B cell (primary cell): ENCODE results near the gene LAMA1. TPM values are rescaled to one million over a fixed set of nuclear protein-coding genes. Genes with fewer than 3 reads are reported as not detected.

Experiments
- ATAC-seq: fragments of 200-7000 bp; cut with Tn5 transposase; one replicate; pipeline ENCODE4 v1.10.0; 2021; ENCODE audit warnings: low read depth, mild to moderate bottlenecking, moderate number of reproducible peaks, moderate library complexity
- CTCF ChIA-PET: fragments of 350-600 bp; sonication (Branson Sonifier 250); formaldehyde crosslinking; loops from one replicate; lab custom pipeline; 2021; ENCODE audit warnings: antibody characterized with exemption, inconsistent platforms; lab: Charles Lee
- POLR2A ChIA-PET: fragments of 350-600 bp; sonication (Branson Sonifier 250); formaldehyde crosslinking; loops from one replicate; lab custom pipeline; 2021; ENCODE audit warnings: antibody characterized with exemption; lab: Charles Lee
- DNase-seq: peaks from one replicate; pipeline ENCODE4 v3.0.0; 2013
- H2AFZ ChIP-seq: 2 replicates; pipeline ENCODE4 v1.6.1; 2012; ENCODE audit warnings: mild to moderate bottlenecking, low read depth, low read length; ENCODE audit not compliant: insufficient read depth, poor library complexity, severe bottlenecking
- H3K27ac ChIP-seq, 2 donors: 1 replicate in 1 of 2; 2 replicates in 1 of 2; pipeline ENCODE4 v1.5.1; 2012 to 2013; ENCODE audit warnings: low read length in 2 of 2, mild to moderate bottlenecking in 2 of 2, moderate library complexity in 1 of 2
- H3K27me3 ChIP-seq, 4 experiments: fragments of 200-600 bp in 1 of 4; sonication (generic) in 1 of 4; replicated peaks in 1 of 4; 1 replicate in 2 of 4; 2 replicates in 2 of 4; pipeline versions ENCODE4 v1.6.1 to v1.7.0; 2013 to 2016; ENCODE audit warnings: low read length in 3 of 4, mild to moderate bottlenecking in 2 of 4, mixed read lengths in 1 of 4, moderate library complexity in 1 of 4; ENCODE audit not compliant: insufficient read depth in 4 of 4, control insufficient read depth in 3 of 4; ENCODE audit errors: control extremely low read depth in 1 of 4
- H3K36me3 ChIP-seq, 2 experiments: replicated peaks in 1 of 2; 1 replicate in 1 of 2; 2 replicates in 1 of 2; pipeline versions ENCODE4 v1.6.1 to v1.7.1; 2013; ENCODE audit warnings: low read length in 1 of 2; ENCODE audit not compliant: insufficient read depth in 2 of 2, control insufficient read depth in 1 of 2; ENCODE audit errors: control extremely low read depth in 1 of 2, extremely low read depth in 1 of 2
- H3K4me1 ChIP-seq, 2 donors: fragments of 200-600 bp in 1 of 2; sonication (generic) in 1 of 2; 1 replicate in 1 of 2; 2 replicates in 1 of 2; pipeline versions ENCODE4 v1.5.1 to v1.6.1; 2013 to 2017; ENCODE audit warnings: low read length in 2 of 2; ENCODE audit not compliant: control insufficient read depth in 2 of 2, insufficient read depth in 2 of 2
- H3K4me2 ChIP-seq: replicated peaks from 2 replicates; pipeline ENCODE3; 2012; ENCODE audit warnings: mild to moderate bottlenecking, low read depth, low read length; ENCODE audit not compliant: poor library complexity, severe bottlenecking
- H3K4me3 ChIP-seq, 5 experiments: fragments of 200-600 bp in 1 of 5; sonication (generic) in 1 of 5; 1 replicate in 3 of 5; 2 replicates in 2 of 5; pipeline versions ENCODE4 v1.5.1 to v1.7.0; 2011 to 2016; ENCODE audit warnings: low read length in 4 of 5, mild to moderate bottlenecking in 4 of 5, low read depth in 2 of 5, control low read depth in 1 of 5, moderate library complexity in 1 of 5; ENCODE audit not compliant: insufficient read depth in 1 of 5; ENCODE audit errors: control extremely low read depth in 1 of 5, extremely low read depth in 1 of 5
- H3K79me2 ChIP-seq: fragments of 200-600 bp; sonication (generic); one replicate; pipeline ENCODE4 v1.6.0; 2016; ENCODE audit warnings: low read length; ENCODE audit not compliant: control insufficient read depth, insufficient read depth
- H3K9ac ChIP-seq: fragments of 200-600 bp; sonication (generic); 2 replicates; pipeline ENCODE4 v1.6.1; 2017; ENCODE audit warnings: mild to moderate bottlenecking, low read length, moderate library complexity
- H3K9me3 ChIP-seq, 3 donors: one replicate each; pipeline versions ENCODE4 v1.6.1 to v1.7.1; 2013; ENCODE audit warnings: low read length in 2 of 3; ENCODE audit not compliant: control insufficient read depth in 2 of 3, insufficient read depth in 1 of 3; ENCODE audit errors: control extremely low read depth in 1 of 3
- H4K20me1 ChIP-seq: 2 replicates; pipeline ENCODE4 v1.6.0; 2012; ENCODE audit warnings: mild to moderate bottlenecking, low read length; ENCODE audit not compliant: insufficient read depth, control insufficient read depth, poor library complexity, severe bottlenecking
- H3K27ac Mint-ChIP-seq: one replicate; pipeline ENCODE4 v1.8.0; 2021; ENCODE audit warnings: mixed read lengths
- H3K27me3 Mint-ChIP-seq: one replicate; pipeline ENCODE4 v1.8.0; 2021; ENCODE audit warnings: mixed read lengths
- H3K4me1 Mint-ChIP-seq: one replicate; pipeline ENCODE4 v1.8.0; 2021; ENCODE audit warnings: mixed read lengths
- H3K4me3 Mint-ChIP-seq: one replicate; pipeline ENCODE4 v1.8.0; 2021; ENCODE audit warnings: mixed read lengths
- H3K9me3 Mint-ChIP-seq: one replicate; pipeline ENCODE4 v1.8.0; 2022; ENCODE audit warnings: mixed read lengths; ENCODE audit not compliant: insufficient read depth
- EZH2 ChIP-seq: IDR thresholded peaks from 2 replicates; pipeline ENCODE4 v1.6.1; 2012; ENCODE audit warnings: borderline replicate concordance, low read depth, mild to moderate bottlenecking, moderate library complexity, low read length; ENCODE audit not compliant: insufficient read depth, poor library complexity, severe bottlenecking
- WGBS: methylation state at CpG from one replicate; pipeline ENCODE4 v1.1.5; 2013; ENCODE audit warnings: missing lambda C conversion rate; ENCODE audit not compliant: insufficient coverage; 5-methylcytosine and 5-hydroxymethylcytosine counted together
- intact Hi-C: fragments of 100-400 bp; cut with micrococcal nuclease; formaldehyde crosslinking; loops from one replicate; pipeline ENCODE4 v1.10.0; 2022
- polyA plus RNA-seq: library from polyadenylated mRNA; depleted of rRNA; stranded (reverse); fragments of >200 nt; gene quantifications from 2 replicates; pipeline ENCODE4 v1.2.3, GENCODE V29; 2012
- total RNA-seq, 2 donors: library from RNA; stranded (reverse); fragments of 120-200 nt in 1 of 2; gene quantifications; 1 replicate in 1 of 2; 2 replicates in 1 of 2; pipeline versions ENCODE4 v1.2.3 to v1.2.4, GENCODE V29; 2013 to 2022
- TF ChIP-seq, protein P1 (sequence below): fragments of 200-600 bp; IDR thresholded peaks from one replicate; pipeline ENCODE4 v1.8.0; 2022; ENCODE audit warnings: antibody characterized with exemption, mild to moderate bottlenecking

LAMA1 gene
- total and polyA plus RNA-seq, 2 donors (not counting 1 experiment from before 2014, with no cell fraction given): not detected

DNA sequence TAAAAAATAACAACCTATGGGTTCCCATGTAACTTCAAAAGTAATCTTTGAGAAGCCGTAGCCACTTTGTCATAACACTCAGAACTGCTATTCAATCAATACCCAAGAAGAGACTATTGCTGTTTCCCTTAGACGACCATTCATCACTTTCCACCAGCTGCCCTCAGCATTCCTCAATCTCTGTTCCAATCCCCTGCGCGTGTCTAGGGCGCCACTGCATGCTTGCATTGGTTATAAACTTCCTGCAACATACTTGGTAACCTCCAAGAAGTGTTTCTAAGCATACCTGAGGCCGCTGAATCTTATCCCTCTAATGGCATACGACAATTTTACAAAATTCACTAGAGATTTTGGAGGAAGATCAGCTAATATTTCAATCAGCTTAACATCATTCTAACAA lies 134.2 kb downstream of the LAMA1 start:
- H4K20me1 ChIP-seq: no peaks in the 10 kb centered on the region
- no peaks in the 10 kb centered on the region for H3K27me3 Mint-ChIP-seq
- DNase-seq (no peak), ATAC-seq (no peak)
- no peaks in the 10 kb centered on the region for H3K9me3 ChIP-seq
- no peak overlapping the region for H3K4me3 Mint-ChIP-seq
- H3K27ac Mint-ChIP-seq: no peak overlapping the region
- 90% methylated on average over 5 of the region's 7 CpGs for WGBS
- CTCF ChIA-PET: interaction anchor here (1.2 kb wide), 1 partner anchor 20 kb away, joined by 3 read pairs; no protein-coding TSS in a partner anchor
- intact Hi-C loops: no loop called here
- H3K9me3 Mint-ChIP-seq: no peaks in the 10 kb centered on the region
- no peaks in the 10 kb centered on the region for H3K36me3 ChIP-seq
- H3K4me1 ChIP-seq: no peaks in the 10 kb centered on the region
- TF ChIP-seq, protein P1, sequence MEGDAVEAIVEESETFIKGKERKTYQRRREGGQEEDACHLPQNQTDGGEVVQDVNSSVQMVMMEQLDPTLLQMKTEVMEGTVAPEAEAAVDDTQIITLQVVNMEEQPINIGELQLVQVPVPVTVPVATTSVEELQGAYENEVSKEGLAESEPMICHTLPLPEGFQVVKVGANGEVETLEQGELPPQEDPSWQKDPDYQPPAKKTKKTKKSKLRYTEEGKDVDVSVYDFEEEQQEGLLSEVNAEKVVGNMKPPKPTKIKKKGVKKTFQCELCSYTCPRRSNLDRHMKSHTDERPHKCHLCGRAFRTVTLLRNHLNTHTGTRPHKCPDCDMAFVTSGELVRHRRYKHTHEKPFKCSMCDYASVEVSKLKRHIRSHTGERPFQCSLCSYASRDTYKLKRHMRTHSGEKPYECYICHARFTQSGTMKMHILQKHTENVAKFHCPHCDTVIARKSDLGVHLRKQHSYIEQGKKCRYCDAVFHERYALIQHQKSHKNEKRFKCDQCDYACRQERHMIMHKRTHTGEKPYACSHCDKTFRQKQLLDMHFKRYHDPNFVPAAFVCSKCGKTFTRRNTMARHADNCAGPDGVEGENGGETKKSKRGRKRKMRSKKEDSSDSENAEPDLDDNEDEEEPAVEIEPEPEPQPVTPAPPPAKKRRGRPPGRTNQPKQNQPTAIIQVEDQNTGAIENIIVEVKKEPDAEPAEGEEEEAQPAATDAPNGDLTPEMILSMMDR: no peak
- TF ChIP-seq EZH2: no peak
- POLR2A ChIA-PET: no interaction called here
- H3K27ac ChIP-seq: no peak overlapping the region
- no peaks in the 10 kb centered on the region for H3K79me2 ChIP-seq
- H3K27me3 ChIP-seq: no peaks in the 10 kb centered on the region
- H3K4me2 ChIP-seq: no peak overlapping the region
- H3K4me1 Mint-ChIP-seq: no peaks in the 10 kb centered on the region
- no peak overlapping the region for H3K9ac ChIP-seq
- no peak overlapping the region for H2AFZ ChIP-seq
- no peak overlapping the region for H3K4me3 ChIP-seq

DNA sequence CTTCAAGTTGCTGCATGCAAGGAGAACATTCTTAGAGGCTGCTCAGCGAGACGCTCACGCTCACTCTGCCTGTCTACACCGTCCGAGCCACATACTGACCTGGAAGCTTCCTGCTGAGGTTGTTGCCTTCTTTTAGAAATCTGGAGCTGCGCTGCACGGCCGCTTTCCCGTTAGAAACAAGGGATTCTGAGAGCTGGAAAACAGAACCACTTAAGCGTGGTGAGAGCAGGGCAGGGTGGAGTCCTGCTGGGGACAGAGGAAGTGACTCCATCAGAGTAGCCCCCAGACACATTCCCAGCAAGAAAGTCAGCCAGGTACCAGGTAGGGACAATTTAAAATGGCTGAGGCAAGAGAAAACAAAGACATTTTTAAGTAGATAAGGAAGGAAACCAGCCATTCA lies 135.2 kb downstream of the LAMA1 start:
- Histone ChIP-seq H2AFZ (no peak overlapping the region), H3K9ac (no peak overlapping the region), H3K27me3 (no peaks in the 10 kb centered on the region), H3K4me1 (no peaks in the 10 kb centered on the region), H3K79me2 (no peaks in the 10 kb centered on the region), H3K9me3 (peaks cover 0 to 5% (median 0%) of the 10 kb centered on the region in 3 donors), H3K27ac (no peak overlapping the region), H3K36me3 (no peaks in the 10 kb centered on the region), H3K4me3 (no peak overlapping the region), H4K20me1 (no peaks in the 10 kb centered on the region), H3K4me2 (no peak overlapping the region)
- DNase-seq (no peak), ATAC-seq (no peak)
- TF ChIP-seq, protein P1: no peak
- no peak for TF ChIP-seq EZH2
- ChIA-PET POLR2A (no interaction called here), CTCF (no interaction called here)
- H3K27ac Mint-ChIP-seq: no peak overlapping the region
- H3K4me3 Mint-ChIP-seq: no peak overlapping the region
- H3K9me3 Mint-ChIP-seq: no peaks in the 10 kb centered on the region
- H3K27me3 Mint-ChIP-seq: no peaks in the 10 kb centered on the region
- H3K4me1 Mint-ChIP-seq: no peaks in the 10 kb centered on the region
- intact Hi-C loops: no loop called here
- WGBS: 80% methylated on average over 7 of the region's 10 CpGs
